Prostate gland (tissue), 2 donors: Measurements from ENCODE around the gene SLC7A14.

ENCODE experiments used
- POLR2A ChIP-seq: fragments of 450-650 bp; IDR thresholded peaks from one replicate; pipeline ENCODE4 v1.6.1; 2016; ENCODE audit warnings: antibody characterized with exemption, mild to moderate bottlenecking
- POLR2AphosphoS5 ChIP-seq: sonication (generic); formaldehyde crosslinking; IDR thresholded peaks from one replicate; pipeline ENCODE4 v1.6.1; 2017; ENCODE audit warnings: antibody characterized with exemption
- TF ChIP-seq, protein P1 (sequence below), 4 experiments: fragments of 200-600 bp in 2 of 4; fragments of 450-650 bp in 2 of 4; sonication (generic) in 2 of 4; IDR thresholded peaks; 1 replicate in 3 of 4; 2 replicates in 1 of 4; pipeline ENCODE4 v1.5.1; 2016 to 2019; ENCODE audit warnings: antibody characterized with exemption in 4 of 4, mild to moderate bottlenecking in 2 of 4, moderate library complexity in 2 of 4

DNA sequence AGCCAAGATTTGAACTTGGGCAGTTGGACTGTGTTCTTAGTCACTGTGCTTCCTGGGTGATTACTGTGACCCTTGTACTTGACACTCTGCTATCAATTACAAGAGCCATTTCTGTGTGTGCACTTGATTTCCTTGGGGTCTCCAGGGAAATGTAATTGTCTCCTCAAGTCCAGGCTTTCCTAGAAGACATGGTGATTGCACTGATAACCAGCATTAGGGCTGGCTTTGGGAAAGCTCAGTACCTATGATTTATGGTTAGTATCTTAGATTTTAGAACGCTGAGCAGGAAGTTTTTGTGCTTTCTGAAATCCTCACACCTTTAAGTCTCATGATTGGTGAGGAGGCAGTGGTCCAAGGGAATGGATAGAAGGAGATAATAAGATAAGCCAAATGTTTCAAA, 168.8 kb downstream of the SLC7A14 start:
- TF ChIP-seq, protein P1, sequence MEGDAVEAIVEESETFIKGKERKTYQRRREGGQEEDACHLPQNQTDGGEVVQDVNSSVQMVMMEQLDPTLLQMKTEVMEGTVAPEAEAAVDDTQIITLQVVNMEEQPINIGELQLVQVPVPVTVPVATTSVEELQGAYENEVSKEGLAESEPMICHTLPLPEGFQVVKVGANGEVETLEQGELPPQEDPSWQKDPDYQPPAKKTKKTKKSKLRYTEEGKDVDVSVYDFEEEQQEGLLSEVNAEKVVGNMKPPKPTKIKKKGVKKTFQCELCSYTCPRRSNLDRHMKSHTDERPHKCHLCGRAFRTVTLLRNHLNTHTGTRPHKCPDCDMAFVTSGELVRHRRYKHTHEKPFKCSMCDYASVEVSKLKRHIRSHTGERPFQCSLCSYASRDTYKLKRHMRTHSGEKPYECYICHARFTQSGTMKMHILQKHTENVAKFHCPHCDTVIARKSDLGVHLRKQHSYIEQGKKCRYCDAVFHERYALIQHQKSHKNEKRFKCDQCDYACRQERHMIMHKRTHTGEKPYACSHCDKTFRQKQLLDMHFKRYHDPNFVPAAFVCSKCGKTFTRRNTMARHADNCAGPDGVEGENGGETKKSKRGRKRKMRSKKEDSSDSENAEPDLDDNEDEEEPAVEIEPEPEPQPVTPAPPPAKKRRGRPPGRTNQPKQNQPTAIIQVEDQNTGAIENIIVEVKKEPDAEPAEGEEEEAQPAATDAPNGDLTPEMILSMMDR (IDR thresholded peaks at IDR 0.05), result no peak
- TF ChIP-seq POLR2A, result no peak
- TF ChIP-seq POLR2AphosphoS5, result no peak
